Measurements from ENCODE around the gene WASF3. TPM values are rescaled to one million over a fixed set of nuclear protein-coding genes. Genes with fewer than 3 reads are reported as not detected.

The WASF3 gene
- total RNA-seq, 1 donor from 2014 or later = 14.3 TPM

- intact Hi-C loops (cut with DNase I) = no loop called here
- no peaks in the 10 kb centered on the region for H3K4me1 ChIP-seq
- TF ChIP-seq CTCF (IDR thresholded peaks at IDR 0.05) = no peak
- no peak overlapping the region for H3K27ac ChIP-seq
- no peaks in the 10 kb centered on the region for H3K36me3 ChIP-seq
- no peaks in the 10 kb centered on the region for H3K9me3 ChIP-seq
- H3K4me3 ChIP-seq = no peak overlapping the region
- no peak for DNase-seq (ENCODE audit: low spot score in 2 of 2)
- no peaks in the 10 kb centered on the region for H3K27me3 ChIP-seq
Observed at GRCh38 chr13:26539738-26540292, 17.7 kb upstream of the WASF3 start.

GRCh38 chr13:26540334-26540733 is 17.1 kb upstream of the WASF3 start:
- no peaks in the 10 kb centered on the region for H3K9me3 ChIP-seq
- H3K4me1 ChIP-seq = no peaks in the 10 kb centered on the region
- H3K27ac ChIP-seq = no peak overlapping the region
- no peaks in the 10 kb centered on the region for H3K36me3 ChIP-seq
- no peak for DNase-seq (ENCODE audit: low spot score in 2 of 2)
- TF ChIP-seq CTCF (IDR thresholded peaks at IDR 0.05) = no peak
- no peaks in the 10 kb centered on the region for H3K27me3 ChIP-seq
- intact Hi-C loops (cut with DNase I) = no loop called here
- H3K4me3 ChIP-seq = no peak overlapping the region

- no peaks in the 10 kb centered on the region for H3K9me3 ChIP-seq
- no peak overlapping the region for H3K27ac ChIP-seq
- no peaks in the 10 kb centered on the region for H3K4me1 ChIP-seq
- H3K36me3 ChIP-seq = no peaks in the 10 kb centered on the region
- TF ChIP-seq CTCF (IDR thresholded peaks at IDR 0.05) = no peak
- no peak for DNase-seq (ENCODE audit: low spot score in 2 of 2)
- no peak overlapping the region for H3K4me3 ChIP-seq
- intact Hi-C loops (cut with DNase I) = no loop called here
- no peaks in the 10 kb centered on the region for H3K27me3 ChIP-seq
Observed at GRCh38 chr13:26541041-26541440, 16.4 kb upstream of the WASF3 start.

- intact Hi-C loops (cut with DNase I) = no loop called here
- no peak for DNase-seq (ENCODE audit: low spot score in 2 of 2)
- no peaks in the 10 kb centered on the region for H3K9me3 ChIP-seq
- H3K4me1 ChIP-seq = no peaks in the 10 kb centered on the region
- H3K36me3 ChIP-seq = no peaks in the 10 kb centered on the region
- no peak for TF ChIP-seq CTCF (IDR thresholded peaks at IDR 0.05)
- no peaks in the 10 kb centered on the region for H3K27me3 ChIP-seq
- H3K4me3 ChIP-seq = no peak overlapping the region
- H3K27ac ChIP-seq = no peak overlapping the region
Observed at GRCh38 chr13:26541678-26542568, 15.6 kb upstream of the WASF3 start.

GRCh38 chr13:26544707-26545106 is 12.8 kb upstream of the WASF3 start:
- no peak for DNase-seq (ENCODE audit: low spot score in 2 of 2)
- TF ChIP-seq CTCF (IDR thresholded peaks at IDR 0.05) = no peak
- no peak overlapping the region for H3K27ac ChIP-seq
- H3K36me3 ChIP-seq = no peaks in the 10 kb centered on the region
- H3K4me1 ChIP-seq = no peaks in the 10 kb centered on the region
- H3K27me3 ChIP-seq = no peaks in the 10 kb centered on the region
- intact Hi-C loops (cut with DNase I) = no loop called here
- no peaks in the 10 kb centered on the region for H3K9me3 ChIP-seq
- H3K4me3 ChIP-seq = no peak overlapping the region
